Iris pigment epithelial cell (primary cell): Measurements from ENCODE around the gene PAX6.

Experiments
- DNase-seq: peaks from one replicate; pipeline ENCODE4 v3.0.0-alpha.2; 2011; ENCODE audit warnings: low read depth

The PAX6 gene

GRCh38 chr11:31822175-31822926 is 11.2 kb upstream of the PAX6 start:
- no peak for DNase-seq

DNA sequence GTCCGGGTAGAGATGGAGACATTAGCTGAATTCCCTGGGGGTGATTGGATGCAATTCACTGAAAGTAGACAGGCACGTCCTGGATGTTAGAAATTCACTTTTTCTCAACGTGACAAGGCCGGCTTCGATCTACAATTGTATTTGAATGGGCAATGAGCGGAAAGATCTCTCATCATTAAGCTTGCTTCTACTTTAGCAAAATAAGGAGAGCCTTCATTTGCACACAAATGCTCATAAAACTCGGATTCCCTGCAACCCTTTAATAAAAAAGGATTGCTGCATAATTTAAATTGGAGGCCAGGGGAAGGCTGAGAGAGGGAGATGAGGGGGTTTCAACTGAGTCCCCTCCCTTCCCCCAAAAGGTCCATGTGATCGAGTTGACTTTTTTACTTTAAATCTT is 10.6 kb upstream of the PAX6 start:
- no peak for DNase-seq

GRCh38 chr11:31821235-31821764 is 10.2 kb upstream of the PAX6 start:
- no peak for DNase-seq

DNA sequence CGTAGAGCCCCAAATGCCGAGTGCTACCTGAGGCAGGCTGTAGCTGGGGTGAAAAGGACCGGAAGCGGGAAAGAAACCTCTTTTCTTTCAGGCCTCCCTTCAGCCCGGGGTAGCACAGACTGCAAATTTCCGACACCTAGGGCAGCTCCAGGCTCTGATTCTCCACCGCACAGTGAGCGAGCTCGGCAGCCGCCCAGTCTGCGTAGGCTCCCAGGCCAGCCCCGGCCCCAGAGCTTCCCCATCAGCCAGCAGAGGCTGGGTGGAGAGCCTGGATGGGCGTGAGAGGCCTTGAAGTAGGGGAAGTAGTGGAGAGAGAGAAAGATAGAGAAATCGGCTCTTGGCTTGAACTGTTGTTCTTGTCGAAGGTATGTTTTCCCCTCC is 9.3 kb upstream of the PAX6 start:
- DNase-seq: no peak

DNA sequence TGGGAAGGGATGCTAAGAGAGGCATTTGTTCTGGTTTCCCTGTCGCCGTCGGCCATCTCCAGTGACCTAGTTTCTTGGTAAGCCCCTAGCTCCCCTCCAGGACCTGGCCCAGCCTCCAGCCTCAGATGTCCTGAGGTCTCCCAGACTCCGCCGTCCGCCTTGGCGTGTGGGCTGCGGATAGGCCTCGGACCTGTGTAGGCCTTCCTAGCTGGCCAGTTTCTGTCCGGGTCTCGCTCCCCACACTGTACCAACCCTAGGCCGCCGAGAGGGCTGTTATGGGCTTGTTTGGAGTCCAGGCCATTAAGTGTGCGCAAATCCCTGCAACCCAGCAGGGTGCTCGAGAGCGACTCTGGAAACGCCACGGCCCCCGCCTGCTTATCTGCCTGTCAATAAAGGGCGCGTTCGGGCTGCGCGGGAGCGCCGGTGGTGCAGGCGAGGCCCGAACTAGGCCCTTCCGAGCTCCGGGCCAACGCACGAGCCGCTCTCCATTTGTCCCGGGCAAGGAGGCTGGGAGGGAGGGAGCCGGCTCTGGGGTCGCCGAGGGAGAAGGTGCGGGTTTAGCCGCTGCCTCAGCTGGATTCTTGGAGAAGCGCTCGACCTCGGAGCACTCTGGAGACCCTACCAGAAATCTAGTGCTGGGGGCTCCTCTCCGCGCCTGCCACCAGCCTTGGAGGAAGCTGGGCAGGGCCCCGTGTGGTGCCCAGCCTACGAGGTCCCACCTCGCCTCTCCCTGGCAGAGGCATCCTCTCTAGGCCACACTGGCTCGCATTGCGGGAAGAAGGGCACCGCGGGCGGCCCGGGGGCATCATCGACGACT is 8.7 kb upstream of the PAX6 start:
- no peak for DNase-seq

GRCh38 chr11:31818874-31819331 is 7.8 kb upstream of the PAX6 start:
- no peak for DNase-seq

DNA sequence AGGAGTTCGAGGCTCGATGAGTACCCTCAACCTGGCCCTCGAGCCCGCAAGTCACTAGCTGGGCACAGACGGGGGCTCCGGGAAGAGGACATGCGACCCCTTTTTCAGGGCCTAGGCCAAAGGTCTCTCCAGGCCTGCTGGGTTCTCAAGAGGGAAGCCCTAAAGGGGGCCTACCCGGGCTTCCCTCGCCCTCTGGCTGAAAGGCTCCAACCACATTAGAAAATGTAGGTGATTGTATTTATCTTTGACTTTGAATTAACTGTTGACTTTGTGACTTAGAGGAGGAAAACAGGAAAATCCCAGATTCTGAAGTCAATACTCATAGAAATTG is 7.3 kb upstream of the PAX6 start:
- DNase-seq: no peak

DNA sequence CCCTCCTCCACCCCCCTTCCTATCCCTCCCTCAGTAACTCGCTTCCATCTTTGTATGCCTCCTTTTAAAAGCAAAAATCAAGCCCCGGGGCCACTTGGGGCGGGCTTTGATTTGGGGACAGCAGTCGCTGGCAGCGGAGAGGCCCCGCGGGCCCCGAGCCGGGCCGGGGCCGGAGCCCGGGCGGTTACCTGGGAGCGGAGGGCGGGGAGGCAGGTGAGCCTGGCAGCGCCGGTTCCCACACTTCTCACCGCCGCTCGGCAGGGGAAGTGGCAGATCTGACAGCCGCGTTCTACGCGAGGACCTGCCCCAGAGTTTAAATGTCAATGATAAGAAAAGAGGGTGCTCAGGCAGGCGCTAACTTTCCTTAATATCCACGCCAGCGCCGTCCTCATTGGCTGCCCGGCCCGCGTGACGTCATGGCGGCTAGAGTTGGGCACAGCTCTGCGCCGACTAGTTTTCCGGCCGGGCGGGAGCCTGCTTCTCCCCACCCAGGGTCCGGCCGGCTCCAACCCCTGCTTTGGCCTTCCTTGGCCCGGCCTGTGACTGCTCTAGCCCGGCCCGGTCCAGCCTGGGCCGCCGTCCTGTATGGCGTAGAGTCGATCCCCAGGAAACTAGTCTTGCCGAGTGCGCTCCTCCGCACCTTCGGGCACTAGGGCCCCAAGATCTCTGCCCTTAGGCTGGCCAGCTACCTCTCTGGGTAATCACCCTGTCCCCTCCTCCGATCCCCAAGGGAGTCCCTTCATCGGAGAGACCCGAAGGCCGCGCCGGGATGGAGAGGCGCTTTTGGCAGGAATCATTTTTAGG is 6.7 kb upstream of the PAX6 start:
- DNase-seq: no peak

DNA sequence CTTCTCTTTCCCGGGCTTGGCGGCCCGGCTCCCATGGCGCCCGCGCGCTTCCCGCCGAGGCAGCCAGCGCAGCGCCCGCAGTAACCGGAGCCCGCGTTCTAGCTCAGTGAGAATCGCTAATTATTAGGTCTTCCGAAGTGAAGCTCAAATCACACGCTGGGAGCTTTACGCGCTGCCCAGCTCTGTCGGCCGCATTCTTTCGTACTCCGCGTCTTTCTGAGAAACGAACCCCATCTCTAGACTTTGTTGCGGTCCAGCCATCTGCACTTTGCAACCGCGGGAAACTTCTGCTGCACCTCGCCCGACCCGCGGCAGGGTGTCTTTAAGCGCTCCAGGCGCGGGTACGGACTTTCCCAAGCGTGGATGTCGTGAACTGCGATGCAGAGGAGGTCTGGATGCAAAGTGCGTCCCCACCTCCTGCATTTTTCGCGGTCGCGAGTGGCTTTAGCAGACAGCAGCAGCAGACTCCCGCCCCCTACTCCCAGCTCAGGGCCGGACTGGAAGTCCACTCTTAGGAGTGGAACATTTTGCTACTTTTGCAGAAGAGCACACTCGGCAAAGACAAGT is 6.0 kb upstream of the PAX6 start:
- no peak for DNase-seq

DNA sequence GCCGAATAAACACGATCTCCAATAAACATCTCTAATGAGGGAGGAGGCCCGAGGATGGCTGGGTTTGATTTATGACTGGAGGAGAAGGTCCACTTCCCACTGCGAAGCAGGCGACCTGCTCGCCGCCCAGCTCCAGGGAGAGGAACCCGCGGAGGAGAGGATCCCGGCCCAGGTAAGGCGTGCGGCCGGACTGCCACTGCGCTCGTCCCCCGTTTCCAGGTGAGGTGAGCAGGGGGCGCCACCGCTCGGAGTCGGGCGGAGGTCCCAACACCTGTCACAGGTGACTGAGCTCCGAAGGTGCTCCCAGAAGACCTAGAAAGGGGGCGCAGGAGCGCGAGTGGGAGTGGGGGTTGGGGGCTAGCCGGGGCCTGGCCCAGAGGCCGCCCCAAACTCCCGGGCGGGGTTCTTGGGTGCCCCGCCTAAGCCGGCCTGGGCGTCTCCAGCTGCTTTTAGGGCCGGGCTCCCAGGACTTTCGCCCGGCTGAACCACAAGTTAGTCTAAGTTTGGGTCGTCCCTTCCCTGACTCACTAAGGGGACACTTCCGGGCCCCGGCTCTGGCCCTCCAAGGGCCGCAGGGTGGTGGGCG is 5.4 kb upstream of the PAX6 start:
- DNase-seq: no peak

DNA sequence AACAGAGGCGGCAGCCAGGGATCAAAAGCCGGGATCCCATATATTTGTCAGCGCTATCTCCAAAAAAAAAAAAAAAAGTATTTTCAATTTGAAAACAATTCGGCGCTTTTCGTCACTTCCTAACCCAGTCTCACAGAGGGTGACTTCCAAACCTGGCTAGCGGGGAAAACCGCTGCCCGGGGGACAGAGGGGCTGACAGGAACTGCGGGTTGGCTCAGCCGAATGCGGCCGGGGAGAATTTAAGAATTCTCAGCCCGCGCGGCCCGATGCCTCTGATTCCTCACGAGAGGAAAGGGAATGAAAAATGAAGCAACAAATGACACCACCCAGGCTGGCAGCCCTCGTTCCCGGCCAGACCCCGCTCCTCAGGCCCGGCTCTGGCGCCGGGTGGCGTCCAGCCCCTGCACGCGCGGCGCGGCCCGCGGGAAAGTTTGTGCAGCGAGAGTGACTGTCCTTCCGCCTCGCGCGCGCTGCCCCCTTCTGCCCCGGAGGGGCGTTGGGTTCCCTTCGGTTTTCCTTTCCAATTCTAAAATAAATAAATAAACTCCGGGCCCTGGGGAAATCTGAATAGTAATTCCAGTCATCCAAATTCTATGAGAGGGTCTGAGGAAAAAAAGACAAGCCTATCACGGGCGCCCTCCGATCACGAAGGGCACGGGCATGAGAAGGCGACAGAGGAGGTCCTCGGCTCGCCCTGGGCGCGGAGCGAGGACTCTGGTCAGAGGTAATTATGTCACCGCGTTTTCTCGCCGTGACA is 4.8 kb upstream of the PAX6 start:
- no peak for DNase-seq

DNA sequence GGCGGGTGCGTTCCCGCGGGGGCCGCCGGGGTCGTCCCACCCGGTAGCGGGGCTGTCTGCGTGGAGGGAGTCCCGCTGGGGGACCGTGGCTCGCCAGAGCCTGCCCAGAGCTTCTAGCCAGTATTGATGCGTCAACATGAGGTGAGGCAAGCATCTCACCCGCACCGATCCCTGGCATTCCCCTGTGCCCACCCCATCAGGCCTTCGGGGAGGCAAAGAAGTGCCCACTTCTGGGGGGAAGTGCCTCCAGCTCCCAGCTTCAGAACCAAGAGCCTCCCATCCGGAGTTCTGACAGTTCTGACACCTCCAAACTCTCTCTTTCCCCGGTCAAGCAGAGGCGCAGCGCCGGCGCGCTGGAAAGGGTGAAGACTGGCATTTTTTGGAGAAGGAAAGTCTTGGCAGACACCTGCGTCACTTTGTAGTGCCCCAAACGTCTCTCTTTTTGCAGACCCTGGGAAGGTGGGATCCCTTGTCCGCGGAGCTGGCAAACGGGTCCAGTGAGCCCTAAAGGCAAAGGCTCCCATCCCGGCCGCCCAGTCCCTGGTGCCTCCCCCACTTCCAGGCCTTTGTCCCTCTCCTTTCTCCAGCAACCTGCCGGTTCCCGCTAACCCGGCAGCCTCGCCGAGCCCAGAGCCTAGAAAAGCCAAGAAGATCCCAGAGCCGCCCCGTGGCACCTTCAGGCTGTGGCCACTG is 3.2 kb upstream of the PAX6 start:
- DNase-seq: no peak

DNA sequence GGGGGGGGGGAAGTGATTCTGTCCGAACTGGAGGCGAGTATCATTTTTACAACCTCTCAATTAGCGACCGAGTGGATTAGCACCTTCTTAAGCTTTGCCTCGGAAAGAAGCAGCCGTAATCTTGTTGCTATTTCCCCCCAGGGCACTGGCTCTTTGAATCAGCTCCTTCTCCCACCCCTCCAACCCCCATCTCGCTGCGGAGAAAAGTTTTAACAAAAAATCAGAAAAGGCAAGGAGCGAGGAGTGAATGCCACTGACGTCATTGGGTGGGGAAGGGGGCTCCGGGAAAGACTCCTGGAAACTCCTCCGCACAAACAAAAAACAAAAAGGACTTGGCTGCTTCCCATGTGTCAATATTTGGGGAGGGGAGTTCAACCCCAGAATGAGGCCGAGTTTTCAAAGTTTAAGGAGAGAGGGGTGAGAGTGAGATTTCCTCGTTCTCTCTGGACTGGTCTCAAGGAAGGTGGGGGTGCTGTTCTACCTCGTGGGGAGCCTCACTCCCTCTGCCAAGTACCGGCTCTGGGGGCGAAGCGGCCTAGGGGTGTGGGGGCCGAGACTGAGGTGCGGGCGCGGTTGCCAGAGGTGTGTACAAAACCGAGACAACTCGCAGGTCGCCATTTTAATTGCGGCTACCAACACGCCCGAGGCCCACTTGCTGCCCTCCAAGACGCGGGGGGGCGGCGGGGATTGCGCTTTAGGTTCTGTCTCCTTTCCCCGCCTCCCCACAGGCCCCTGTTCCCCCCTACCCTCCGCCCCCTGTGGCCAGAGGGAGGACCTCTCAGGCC is 2.5 kb upstream of the PAX6 start:
- no peak for DNase-seq

GRCh38 chr11:31812383-31813381 is 1.6 kb upstream of the PAX6 start:
- DNase-seq: no peak

DNA sequence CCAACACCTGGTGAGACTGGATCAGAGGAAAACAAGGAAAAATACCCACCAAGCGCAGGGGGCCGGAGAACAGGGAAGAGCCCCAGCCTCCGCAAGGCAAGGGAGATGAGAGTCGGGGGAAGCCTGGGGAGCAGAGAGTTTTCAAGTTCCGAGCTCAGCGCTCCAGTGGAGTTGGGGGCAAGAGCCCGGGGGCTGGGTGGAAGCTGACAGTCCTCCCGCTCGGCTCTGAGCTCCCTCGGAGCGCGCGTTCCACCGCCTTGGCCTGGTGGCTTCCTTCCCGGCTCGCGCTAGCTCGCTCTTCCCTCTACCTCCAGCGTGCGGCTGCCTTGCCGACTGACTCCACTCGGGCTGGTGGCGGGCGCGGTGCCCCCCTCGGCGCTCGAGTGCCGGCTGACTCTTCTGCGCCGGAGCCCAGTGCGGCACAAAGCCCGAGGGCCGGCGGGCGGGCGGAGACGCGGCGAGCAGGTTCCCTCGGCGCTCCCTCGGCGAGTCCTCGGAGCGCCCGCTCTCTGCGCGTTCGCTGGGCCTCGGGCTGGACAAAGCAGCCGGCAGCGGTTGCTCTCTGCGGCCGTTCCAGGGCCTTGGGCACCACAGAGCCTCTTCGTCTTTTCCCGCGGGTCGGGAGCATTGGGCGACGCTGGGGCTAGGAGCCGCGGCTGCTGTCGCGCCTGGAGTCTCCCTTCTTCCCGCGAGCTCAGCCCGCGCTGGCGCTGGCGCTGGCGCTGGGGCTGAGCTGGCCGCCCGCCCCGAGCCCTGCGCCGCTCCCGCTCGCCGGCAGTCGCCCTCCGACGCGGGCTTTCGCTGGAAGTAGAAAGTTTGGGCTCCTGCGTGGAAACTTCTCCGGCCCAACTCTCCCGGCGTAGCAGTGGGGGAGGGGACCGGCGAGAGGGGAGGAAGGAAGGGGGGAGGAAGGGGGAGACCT is 1.0 kb downstream of the PAX6 start:
- peak; percentile 52 for DNase-seq

- DNase-seq: no peak
Observed at GRCh38 chr11:31809541-31809856, 1.6 kb downstream of the PAX6 start.
